Heart right ventricle (tissue), 16 donors: Measurements from ENCODE around the gene MB21D2. TPM values are rescaled to one million over a fixed set of nuclear protein-coding genes. Genes with fewer than 3 reads are reported as not detected.
A peak's percentile ranks its signal among the peaks of the same experiment; 100 is the strongest.

Source experiments
- ATAC-seq, 8 donors: fragments of 200-7000 bp; cut with Tn5 transposase; one replicate each; pipeline ENCODE4 v1.9.1; 2020; ENCODE audit warnings: mild to moderate bottlenecking in 8 of 8, moderate library complexity in 8 of 8, moderate number of reproducible peaks in 1 of 8
- DNase-seq, 2 donors: peaks; one replicate each; pipeline ENCODE4 v3.0.0-alpha.2; 2020
- H3K27ac ChIP-seq, 10 donors: fragments of 200-600 bp; sonication (generic) in 2 of 10; one replicate each; pipeline versions ENCODE4 v1.5.0 to v1.8.0; 2020 to 2022; ENCODE audit warnings: mild to moderate bottlenecking in 3 of 10
- H3K27me3 ChIP-seq, 7 donors: fragments of 200-600 bp; one replicate each; pipeline ENCODE4 v1.8.0; 2021 to 2022; ENCODE audit warnings: mild to moderate bottlenecking in 2 of 7
- H3K36me3 ChIP-seq, 9 donors: fragments of 200-600 bp; sonication (generic) in 1 of 9; one replicate each; pipeline versions ENCODE4 v1.5.0 to v1.8.0; 2020 to 2022; ENCODE audit warnings: mild to moderate bottlenecking in 2 of 9
- H3K4me1 ChIP-seq, 9 donors: fragments of 200-600 bp; sonication (generic) in 1 of 9; one replicate each; pipeline versions ENCODE4 v1.5.0 to v1.8.0; 2020 to 2022; ENCODE audit warnings: mild to moderate bottlenecking in 4 of 9
- H3K4me3 ChIP-seq, 10 donors: fragments of 200-600 bp; sonication (generic) in 2 of 10; one replicate each; pipeline versions ENCODE4 v1.5.0 to v1.8.0; 2020 to 2022; ENCODE audit warnings: mild to moderate bottlenecking in 7 of 10, moderate library complexity in 2 of 10
- H3K9me3 ChIP-seq, 11 donors: fragments of 200-600 bp in 10 of 11; sonication (generic) in 2 of 11; one replicate each; pipeline versions ENCODE4 v1.5.0 to v1.8.0; 2013 to 2022; ENCODE audit warnings: mild to moderate bottlenecking in 2 of 11, control low read depth in 1 of 11, moderate library complexity in 1 of 11
- WGBS, 2 donors: extraction: QIAGEN DNeasy Blood & Tissue Kit; methylation state at CpG; one replicate each; pipeline ENCODE4 v1.1.7; 2013; ENCODE audit warnings: inconsistent platforms in 1 of 2; 5-methylcytosine and 5-hydroxymethylcytosine counted together
- intact Hi-C, 10 donors: fragments of 100-400 bp; cut with DNase I; formaldehyde crosslinking; loops; one replicate each; pipeline versions ENCODE4 v1.11.1 to v1.14.2; 2022
- polyA plus RNA-seq, 2 donors: library from polyadenylated mRNA; stranded (reverse); fragments of 200-250 nt; gene quantifications; one replicate each; pipeline ENCODE4 v1.2.3, GENCODE V29; 2013
- total RNA-seq, 10 donors: library from RNA; stranded (reverse); fragmentation: NEBNext Ultra II Directional in 3 of 10; extraction: Animal tissue kit (Norgen Biotek cat#: 25700) in 3 of 10; gene quantifications; one replicate each; pipeline versions ENCODE4 v1.2.1 to v1.2.4, GENCODE V29; 2021 to 2023
- TF ChIP-seq, protein P1 (sequence below), 9 donors: fragments of 200-600 bp; sonication (generic) in 2 of 9; IDR thresholded peaks; one replicate each; pipeline versions ENCODE4 v1.5.0 to v1.8.0; 2021 to 2022; ENCODE audit warnings: antibody characterized with exemption in 9 of 9, mild to moderate bottlenecking in 5 of 9, moderate library complexity in 1 of 9
- donor health status: Arrhythmogenic right ventricular cardiomyopathy.
- donor health status: ischemic (EF 13 %, LVEDD 7.1; RV severe dilation, severe dysfunction).
- donor health status: healthy with polysubstance abuse.
- donor health status: DM: no; HTN: yes; CAD: no.
- donor health status: DM: no; HTN: no; CAD: no.
- donor health status: ischemic (EF 25% LVEDD 6.9; RV normal size, moderate dysfunction).
- donor health status: ischemic (EF 25% LVEDD 5.7; RV mildly dilated, moderate dysfunction).
- donor health status: healthy.
- donor health status: DM: yes; HTN: yes; CAD: no.
- donor health status: Ischemic cardiomyopathy.
- donor health status: ischemic (EF 35%, LVEDD 5.7; RV mildly dilated, moderate dysfunction).
- donor health status: nonischemic (EF 11% LVEDD 7.7; RV severe dilation, severe dysfunction).
- donor health status: DM: yes; HTN: yes; CAD: no.
- donor health status: PGD.
- donor health status: ischemic (EF 29% LVEDD 5.4; RV normal size, mild dysfunction).
- donor health status: nonischemic (EF 23%, LVEDD 6.1; RV moderate dilation, normal function).

Gene MB21D2
- total and polyA plus RNA-seq, 12 donors, result 0.80 to 4.4 (median 2.8) TPM

DNA sequence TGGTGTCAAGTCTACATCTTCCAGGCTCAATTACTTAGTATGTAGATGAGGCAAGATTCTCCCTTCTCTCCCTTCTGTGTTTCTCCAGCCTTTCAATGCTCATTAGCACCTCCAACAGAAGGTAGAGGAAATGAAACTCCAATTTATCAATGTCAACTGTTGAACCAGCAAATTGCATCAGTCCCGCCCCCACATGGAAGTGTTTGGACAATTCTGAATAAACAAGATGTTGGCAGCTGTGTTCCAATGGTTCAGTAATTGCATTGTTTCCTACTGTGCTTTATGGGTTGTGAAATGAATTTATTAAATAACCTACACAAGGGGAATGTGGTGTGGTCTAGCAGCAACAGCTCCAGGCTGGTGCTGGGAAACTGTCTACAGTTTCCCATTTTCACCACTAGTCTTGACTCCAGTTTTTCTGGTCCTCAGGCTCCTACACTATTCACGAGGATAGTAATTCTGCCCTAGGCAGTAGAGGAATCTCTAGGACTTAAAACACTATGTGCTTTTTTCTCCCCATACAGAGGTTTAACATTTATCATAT, 91.9 kb downstream of the MB21D2 start:
- Histone ChIP-seq H3K27ac (no peak overlapping the region), H3K36me3 (no peaks in the 10 kb centered on the region), H3K4me3 (no peak overlapping the region), H3K9me3 (no peaks in the 10 kb centered on the region), H3K4me1 (peaks cover 0 to 38% (median 21%) of the 10 kb centered on the region in 9 donors), H3K27me3 (no peaks in the 10 kb centered on the region)
- WGBS, 2 donors, result 77 to 93% methylated on average over 2 of the region's 2 CpGs
- TF ChIP-seq, protein P1, sequence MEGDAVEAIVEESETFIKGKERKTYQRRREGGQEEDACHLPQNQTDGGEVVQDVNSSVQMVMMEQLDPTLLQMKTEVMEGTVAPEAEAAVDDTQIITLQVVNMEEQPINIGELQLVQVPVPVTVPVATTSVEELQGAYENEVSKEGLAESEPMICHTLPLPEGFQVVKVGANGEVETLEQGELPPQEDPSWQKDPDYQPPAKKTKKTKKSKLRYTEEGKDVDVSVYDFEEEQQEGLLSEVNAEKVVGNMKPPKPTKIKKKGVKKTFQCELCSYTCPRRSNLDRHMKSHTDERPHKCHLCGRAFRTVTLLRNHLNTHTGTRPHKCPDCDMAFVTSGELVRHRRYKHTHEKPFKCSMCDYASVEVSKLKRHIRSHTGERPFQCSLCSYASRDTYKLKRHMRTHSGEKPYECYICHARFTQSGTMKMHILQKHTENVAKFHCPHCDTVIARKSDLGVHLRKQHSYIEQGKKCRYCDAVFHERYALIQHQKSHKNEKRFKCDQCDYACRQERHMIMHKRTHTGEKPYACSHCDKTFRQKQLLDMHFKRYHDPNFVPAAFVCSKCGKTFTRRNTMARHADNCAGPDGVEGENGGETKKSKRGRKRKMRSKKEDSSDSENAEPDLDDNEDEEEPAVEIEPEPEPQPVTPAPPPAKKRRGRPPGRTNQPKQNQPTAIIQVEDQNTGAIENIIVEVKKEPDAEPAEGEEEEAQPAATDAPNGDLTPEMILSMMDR (IDR thresholded peaks at IDR 0.05), result no peak
- intact Hi-C loops, result no loop called here
- ATAC-seq (peak in 3 of 8 donors; percentile 31 to 36 (median 31)), DNase-seq (no peak)

DNA sequence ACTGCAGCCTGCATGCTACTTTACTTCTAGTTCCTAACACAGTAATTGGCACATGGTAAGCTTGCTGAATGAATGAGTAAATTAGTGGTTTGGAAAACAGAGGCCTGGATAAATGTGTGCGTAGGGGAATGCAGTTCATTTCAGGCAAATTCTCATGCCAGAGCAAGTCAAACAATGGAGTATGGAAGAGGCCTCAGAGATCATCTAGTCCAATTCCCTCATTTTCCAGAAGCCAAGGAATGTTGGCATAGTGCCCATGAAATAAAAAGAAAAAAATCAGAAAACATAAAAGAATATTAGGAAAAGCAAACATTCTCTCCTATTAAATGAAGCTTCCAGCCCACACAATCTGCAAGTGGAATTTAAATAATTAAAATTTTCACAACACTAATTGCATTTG, 92.4 kb downstream of the MB21D2 start:
- H3K27ac ChIP-seq, result no peak overlapping the region
- ATAC-seq (peak in 3 of 8 donors; percentile 43 to 51 (median 48)), DNase-seq (no peak)
- TF ChIP-seq, protein P1 (IDR thresholded peaks at IDR 0.05), result no peak
- intact Hi-C loops, result no loop called here
- H3K4me3 ChIP-seq, result no peak overlapping the region
- WGBS, 2 donors, result 52 to 62% methylated on average over 1 of the region's 1 CpG
- H3K27me3 ChIP-seq, result no peaks in the 10 kb centered on the region
- H3K36me3 ChIP-seq, result no peaks in the 10 kb centered on the region
- H3K4me1 ChIP-seq, result peaks cover 0 to 32% (median 16%) of the 10 kb centered on the region in 9 donors
- no peaks in the 10 kb centered on the region for H3K9me3 ChIP-seq

DNA sequence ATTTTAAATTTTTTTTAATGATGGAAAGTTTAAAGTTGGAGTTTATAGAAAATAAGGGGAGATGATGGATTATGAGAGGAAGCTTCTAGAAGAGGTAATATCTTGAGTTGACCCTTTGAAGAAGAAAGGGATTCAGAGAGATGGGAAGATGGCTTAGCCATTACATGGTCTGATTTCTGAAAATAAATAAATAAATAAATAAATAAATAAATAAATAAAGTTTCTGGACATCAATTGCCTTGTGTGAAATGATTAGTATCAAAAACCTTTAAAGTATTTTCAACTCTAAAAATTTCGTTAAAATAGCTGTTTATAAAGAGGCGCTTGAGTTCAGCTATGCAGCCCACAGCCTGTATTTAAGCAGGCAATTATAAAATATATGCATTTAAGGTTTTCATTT, 93.3 kb downstream of the MB21D2 start:
- peaks cover 0 to 35% (median 21%) of the 10 kb centered on the region in 9 donors for H3K4me1 ChIP-seq
- intact Hi-C loops, result no loop called here
- H3K9me3 ChIP-seq, result no peaks in the 10 kb centered on the region
- no peak for DNase-seq
- no peak overlapping the region for H3K27ac ChIP-seq
- TF ChIP-seq, protein P1 (IDR thresholded peaks at IDR 0.05), result no peak
- ATAC-seq, result no peak
- WGBS, 2 donors, result 97 to 98% methylated on average over 2 of the region's 2 CpGs
- H3K36me3 ChIP-seq, result no peaks in the 10 kb centered on the region
- H3K4me3 ChIP-seq, result no peak overlapping the region
- H3K27me3 ChIP-seq, result no peaks in the 10 kb centered on the region

DNA sequence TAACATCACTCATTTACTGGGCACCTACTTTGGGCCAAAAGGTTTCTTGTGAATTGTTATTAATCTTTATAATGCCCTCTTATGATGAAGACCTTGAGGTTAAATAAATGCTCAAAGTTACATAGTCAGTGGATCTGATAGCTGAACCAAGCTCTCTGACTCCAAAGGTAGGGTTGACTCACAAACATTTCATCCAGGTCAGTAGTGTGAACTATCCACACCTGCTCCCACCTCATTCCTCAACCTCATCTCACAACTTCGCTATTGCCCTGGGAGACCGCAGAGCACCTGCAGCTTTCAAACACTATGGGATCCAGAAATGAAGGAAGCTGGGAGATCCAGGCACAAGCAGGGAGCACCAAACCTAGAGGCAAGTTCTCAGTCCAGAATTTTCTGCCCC, 96.5 kb downstream of the MB21D2 start:
- TF ChIP-seq, protein P1 (IDR thresholded peaks at IDR 0.05), result no peak

More for the DNA sequence above, 96.5 kb downstream of the MB21D2 start:
- no peaks in the 10 kb centered on the region for H3K36me3 ChIP-seq
- H3K9me3 ChIP-seq, result no peaks in the 10 kb centered on the region
- H3K4me1 ChIP-seq, result peaks cover 0 to 38% (median 34%) of the 10 kb centered on the region in 9 donors
- no peaks in the 10 kb centered on the region for H3K27me3 ChIP-seq
- intact Hi-C loops, result no loop called here
- no peak for ATAC-seq
- no peak overlapping the region for H3K27ac ChIP-seq
- no peak overlapping the region for H3K4me3 ChIP-seq
- DNase-seq, result no peak
- WGBS, 2 donors, result 94 to 98% methylated on average over 2 of the region's 2 CpGs
